KMS-11 (cell line): Measurements from ENCODE around the gene CLEC1B.
"Not testable (repeated sequence)": the region's sequence is repeated elsewhere in the genome, so short reads cannot be mapped to it uniquely, and the experiment has no call there.

Experiments used
- H2AFZ ChIP-seq: fragments of 200-600 bp; sonication (generic); 2 replicates; pipeline ENCODE4 v1.6.1; 2016; ENCODE audit warnings: antibody characterized with exemption, mixed run types, low read depth
- H3K27ac ChIP-seq: fragments of 200-600 bp; sonication (generic); 2 replicates; pipeline ENCODE4 v1.6.1; 2016; ENCODE audit warnings: mild to moderate bottlenecking, mixed run types
- H3K27me3 ChIP-seq: fragments of 200-600 bp; sonication (generic); 2 replicates; pipeline ENCODE4 v1.6.1; 2017; ENCODE audit warnings: mild to moderate bottlenecking, low read depth, mixed run types, moderate library complexity; ENCODE audit not compliant: insufficient read depth
- H3K36me3 ChIP-seq: fragments of 200-600 bp; sonication (generic); 2 replicates; pipeline ENCODE4 v1.6.1; 2017; ENCODE audit warnings: mild to moderate bottlenecking, mixed run types; ENCODE audit not compliant: insufficient read depth
- H3K4me1 ChIP-seq: fragments of 200-600 bp; sonication (generic); 2 replicates; pipeline ENCODE4 v1.6.1; 2016; ENCODE audit warnings: mild to moderate bottlenecking, low read depth, mixed run types; ENCODE audit not compliant: poor library complexity, severe bottlenecking
- H3K4me2 ChIP-seq: fragments of 200-600 bp; sonication (generic); 2 replicates; pipeline ENCODE4 v1.7.0; 2016; ENCODE audit warnings: mild to moderate bottlenecking, mixed run types
- H3K4me3 ChIP-seq: fragments of 200-600 bp; sonication (generic); IDR thresholded peaks from 2 replicates; pipeline ENCODE4 v1.6.1; 2017; ENCODE audit warnings: low read depth, low read length, mixed read lengths; ENCODE audit not compliant: insufficient read depth
- H3K79me2 ChIP-seq: fragments of 200-600 bp; sonication (generic); 2 replicates; pipeline ENCODE4 v1.6.1; 2016; ENCODE audit warnings: low read depth, mixed run types; ENCODE audit not compliant: insufficient read depth
- H3K9ac ChIP-seq: fragments of 200-600 bp; sonication (generic); 2 replicates; pipeline ENCODE4 v1.6.1; 2016; ENCODE audit warnings: mild to moderate bottlenecking, mixed run types
- H4K20me1 ChIP-seq: fragments of 200-600 bp; sonication (generic); 2 replicates; pipeline ENCODE4 v1.6.1; 2016; ENCODE audit warnings: mild to moderate bottlenecking, mixed run types; ENCODE audit not compliant: insufficient read depth
- TF ChIP-seq, protein P1 (sequence below): fragments of 200-600 bp; sonication (generic); conservative IDR thresholded peaks from 2 replicates; pipeline ENCODE4 v1.6.1; 2017; ENCODE audit warnings: low read depth, mild to moderate bottlenecking, antibody characterized with exemption, low read length, moderate library complexity, mixed read lengths

The CLEC1B gene

DNA sequence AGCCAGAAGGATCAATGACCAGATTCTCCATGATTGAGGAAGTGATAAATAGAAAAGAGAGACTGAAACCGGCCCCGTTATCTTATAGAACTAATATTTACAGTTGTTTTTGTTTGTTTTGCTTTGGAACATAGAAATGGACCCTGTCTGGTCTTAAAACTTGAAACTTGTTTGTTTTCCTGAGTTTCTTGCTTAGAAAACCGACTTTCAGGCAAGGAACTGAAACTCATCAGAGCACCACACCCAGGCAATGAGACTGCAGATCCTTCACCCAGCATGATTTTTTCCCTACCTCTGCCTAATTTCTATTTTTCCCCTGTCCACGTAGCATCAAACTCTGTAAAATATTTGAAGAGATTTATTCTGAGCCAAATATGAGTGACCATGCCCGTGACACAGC, 38.3 kb downstream of the CLEC1B start:
- no peaks in the 10 kb centered on the region for H4K20me1 ChIP-seq
- no peak overlapping the region for H3K4me3 ChIP-seq
- H3K4me1 ChIP-seq, result peaks cover 3% of the 10 kb centered on the region
- no peaks in the 10 kb centered on the region for H3K27me3 ChIP-seq
- TF ChIP-seq, protein P1, sequence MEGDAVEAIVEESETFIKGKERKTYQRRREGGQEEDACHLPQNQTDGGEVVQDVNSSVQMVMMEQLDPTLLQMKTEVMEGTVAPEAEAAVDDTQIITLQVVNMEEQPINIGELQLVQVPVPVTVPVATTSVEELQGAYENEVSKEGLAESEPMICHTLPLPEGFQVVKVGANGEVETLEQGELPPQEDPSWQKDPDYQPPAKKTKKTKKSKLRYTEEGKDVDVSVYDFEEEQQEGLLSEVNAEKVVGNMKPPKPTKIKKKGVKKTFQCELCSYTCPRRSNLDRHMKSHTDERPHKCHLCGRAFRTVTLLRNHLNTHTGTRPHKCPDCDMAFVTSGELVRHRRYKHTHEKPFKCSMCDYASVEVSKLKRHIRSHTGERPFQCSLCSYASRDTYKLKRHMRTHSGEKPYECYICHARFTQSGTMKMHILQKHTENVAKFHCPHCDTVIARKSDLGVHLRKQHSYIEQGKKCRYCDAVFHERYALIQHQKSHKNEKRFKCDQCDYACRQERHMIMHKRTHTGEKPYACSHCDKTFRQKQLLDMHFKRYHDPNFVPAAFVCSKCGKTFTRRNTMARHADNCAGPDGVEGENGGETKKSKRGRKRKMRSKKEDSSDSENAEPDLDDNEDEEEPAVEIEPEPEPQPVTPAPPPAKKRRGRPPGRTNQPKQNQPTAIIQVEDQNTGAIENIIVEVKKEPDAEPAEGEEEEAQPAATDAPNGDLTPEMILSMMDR, result no peak
- no peaks in the 10 kb centered on the region for H3K79me2 ChIP-seq
- H3K27ac ChIP-seq, result no peak overlapping the region
- H2AFZ ChIP-seq, result no peak overlapping the region
- H3K9ac ChIP-seq, result no peak overlapping the region
- H3K36me3 ChIP-seq, result no peaks in the 10 kb centered on the region; the same call in 1 of the 2 replicates
- no peak overlapping the region for H3K4me2 ChIP-seq

DNA sequence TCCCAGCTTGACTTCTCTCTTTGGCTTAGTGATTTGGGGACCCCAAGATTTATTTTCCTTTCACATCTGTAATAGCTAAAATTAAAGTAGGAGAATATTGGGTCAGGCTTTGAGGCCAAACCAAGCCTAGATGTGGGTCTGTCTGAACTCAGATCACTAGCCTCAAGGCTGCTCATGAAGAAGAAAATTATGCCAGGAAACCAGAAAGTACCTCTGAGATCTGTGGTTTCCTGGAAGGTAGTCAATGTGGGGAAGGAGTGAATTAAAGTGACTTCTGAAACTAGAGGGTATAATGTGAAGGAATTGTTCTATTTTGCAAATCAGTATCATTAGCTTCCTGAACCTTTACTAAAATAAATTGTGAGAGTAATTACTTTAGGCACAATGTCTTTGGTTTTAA, 41.1 kb downstream of the CLEC1B start:
- no peaks in the 10 kb centered on the region for H3K79me2 ChIP-seq
- no peak overlapping the region for H2AFZ ChIP-seq
- no peak overlapping the region for H3K9ac ChIP-seq
- H3K4me3 ChIP-seq, result no peak overlapping the region
- H3K27ac ChIP-seq, result no peak overlapping the region
- peaks cover 3% of the 10 kb centered on the region for H3K4me1 ChIP-seq
- no peaks in the 10 kb centered on the region for H3K27me3 ChIP-seq
- H3K4me2 ChIP-seq, result no peak overlapping the region
- H3K36me3 ChIP-seq, result no peaks in the 10 kb centered on the region; the same call in 1 of the 2 replicates
- H4K20me1 ChIP-seq, result no peaks in the 10 kb centered on the region
- TF ChIP-seq, protein P1, result no peak

DNA sequence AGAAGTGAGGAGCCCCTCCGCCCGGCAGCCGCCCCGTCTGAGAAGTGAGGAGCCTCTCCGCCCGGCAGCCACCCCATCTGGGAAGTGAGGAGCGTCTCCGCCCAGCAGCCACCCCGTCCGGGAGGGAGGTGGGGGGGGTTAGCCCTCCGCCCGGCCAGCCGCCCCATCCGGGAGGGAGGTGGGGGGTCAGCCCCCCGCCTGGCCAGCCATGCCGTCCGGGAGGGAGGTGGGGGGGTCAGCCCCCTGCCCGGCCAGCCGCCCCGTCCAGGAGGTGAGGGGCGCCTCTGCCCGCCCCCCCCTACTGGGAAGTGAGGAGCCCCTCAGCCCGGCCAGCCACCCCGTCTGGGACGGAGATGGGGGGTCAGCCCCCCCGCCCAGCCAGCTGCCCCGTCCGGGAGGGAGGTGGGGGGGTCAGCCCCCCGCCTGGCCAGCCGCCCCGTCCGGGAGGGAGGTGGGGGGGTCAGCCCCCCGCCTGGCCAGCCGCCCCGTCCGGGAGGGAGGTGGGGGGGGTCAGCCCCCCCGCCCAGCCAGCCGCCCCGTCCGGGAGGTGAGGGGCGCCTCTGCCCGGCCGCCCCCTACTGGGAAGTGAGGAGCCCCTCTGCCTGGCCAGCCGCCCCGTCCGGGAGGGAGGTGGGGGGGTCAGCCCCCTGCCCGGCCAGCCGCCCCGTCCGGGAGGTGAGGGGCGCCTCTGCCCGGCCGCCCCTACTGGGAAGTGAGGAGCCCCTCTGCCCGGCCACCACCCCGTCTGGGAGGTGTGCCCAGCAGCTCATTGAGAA, 45.8 kb downstream of the CLEC1B start:
- not testable (repeated sequence) for H3K4me1 ChIP-seq, H3K27ac ChIP-seq, H3K79me2 ChIP-seq, H3K27me3 ChIP-seq, H3K36me3 ChIP-seq, H4K20me1 ChIP-seq, H2AFZ ChIP-seq, H3K4me3 ChIP-seq, H3K9ac ChIP-seq, H3K4me2 ChIP-seq

DNA sequence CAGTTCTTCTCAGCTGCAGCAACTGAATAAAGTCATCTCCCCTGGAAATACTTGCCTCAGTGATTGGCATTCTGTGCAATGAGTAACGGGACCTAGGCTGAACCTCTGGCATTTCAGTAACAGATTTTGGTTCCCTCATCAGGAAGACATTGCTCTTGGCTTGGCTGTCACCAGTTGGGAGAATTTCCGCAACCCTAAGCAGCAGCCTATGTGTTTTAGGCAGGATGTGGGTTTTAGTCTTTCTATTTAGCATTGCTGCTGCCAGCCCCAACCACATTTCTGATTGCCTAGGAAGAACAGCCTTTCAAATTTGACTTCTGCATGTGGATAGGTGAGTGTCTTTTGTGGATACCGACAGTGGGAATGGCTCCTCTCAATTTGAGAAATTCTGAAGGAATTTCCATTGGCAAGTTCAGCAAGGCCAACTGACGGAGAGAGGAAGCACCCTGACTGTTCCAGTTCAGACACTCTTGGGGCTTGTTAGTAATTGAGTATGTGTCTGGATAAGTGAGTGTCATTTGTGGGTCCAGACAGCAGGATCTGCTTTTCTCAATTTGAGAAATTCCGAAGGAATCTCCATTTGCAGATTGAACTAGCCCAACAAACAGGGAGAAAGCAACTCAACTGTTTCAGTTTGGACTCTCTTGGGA, 47.8 kb downstream of the CLEC1B start:
- Histone ChIP-seq H3K4me3 (no peak overlapping the region), H4K20me1 (no peaks in the 10 kb centered on the region), H3K4me1 (peaks cover 6% of the 10 kb centered on the region), H3K27ac (no peak overlapping the region), H2AFZ (no peak overlapping the region), H3K9ac (no peak overlapping the region), H3K4me2 (no peak overlapping the region), H3K27me3 (no peaks in the 10 kb centered on the region), H3K36me3 (no peaks in the 10 kb centered on the region), H3K79me2 (no peaks in the 10 kb centered on the region)
- TF ChIP-seq, protein P1, result no peak
